ENCODE measurements around the gene XRCC3. TPM values are rescaled to one million over a fixed set of nuclear protein-coding genes. Genes with fewer than 3 reads are reported as not detected.

Gene XRCC3
- 70.3 and 75.8 TPM in 2 replicates for total RNA-seq

GRCh38 chr14:103715052-103716000 lies at the start of gene XRCC3, which contains the start of gene ZFYVE21:
Gene XRCC3, minus strand, starts transcription at chr14:103715451. Its CDS starts 4,364 bp downstream, at chr14:103711087.
Gene ZFYVE21, plus strand, starts transcription at chr14:103715810. Its CDS starts 32 bp downstream, at chr14:103715842.
- peaks cover 18% of the 10 kb centered on the region for H3K36me3 Mint-ChIP-seq (ENCODE audit: low read depth)
- H3K27ac Mint-ChIP-seq, result peak within 1 kb of the TSS; percentile 93
- peaks cover 37% of the 10 kb centered on the region for H3K4me1 Mint-ChIP-seq
- peak within 1 kb of the TSS; percentile 94 for H3K4me3 Mint-ChIP-seq
- no peaks in the 10 kb centered on the region for H3K9me3 Mint-ChIP-seq
- intact Hi-C loops (cut with micrococcal nuclease), result loop anchor here (1.0 to 2.0 kb wide), 5 partner anchors 87 to 1775 kb away; partner anchors contain the start of genes BAG5, COA8, KLC1 and PPP1R13B
- no peaks in the 10 kb centered on the region for H3K27me3 Mint-ChIP-seq
- peak; percentile 100 for DNase-seq

GRCh38 chr14:103763730-103764488 lies 48.7 kb upstream of the XRCC3 start:
- Mint-ChIP-seq H3K27ac (no peak overlapping the region), H3K27me3 (no peaks in the 10 kb centered on the region), H3K4me3 (no peak overlapping the region), H3K9me3 (no peaks in the 10 kb centered on the region), H3K4me1 (no peaks in the 10 kb centered on the region), H3K36me3 (ENCODE audit: low read depth) (no peaks in the 10 kb centered on the region)
- DNase-seq, result no peak
- intact Hi-C loops (cut with micrococcal nuclease), result no loop called here

- Mint-ChIP-seq H3K27me3 (no peaks in the 10 kb centered on the region), H3K27ac (no peak overlapping the region), H3K36me3 (ENCODE audit: low read depth) (no peaks in the 10 kb centered on the region), H3K4me3 (no peak overlapping the region), H3K9me3 (no peaks in the 10 kb centered on the region), H3K4me1 (no peaks in the 10 kb centered on the region)
- DNase-seq, result no peak
- intact Hi-C loops (cut with micrococcal nuclease), result no loop called here
Measured at GRCh38 chr14:103762541-103762940, 47.3 kb upstream of the XRCC3 start.

GRCh38 chr14:103762036-103762435 lies 46.8 kb upstream of the XRCC3 start:
- Mint-ChIP-seq H3K27me3 (no peaks in the 10 kb centered on the region), H3K27ac (no peak overlapping the region), H3K9me3 (no peaks in the 10 kb centered on the region), H3K36me3 (ENCODE audit: low read depth) (no peaks in the 10 kb centered on the region), H3K4me1 (no peaks in the 10 kb centered on the region), H3K4me3 (no peak overlapping the region)
- no peak for DNase-seq
- intact Hi-C loops (cut with micrococcal nuclease), result no loop called here

- H3K4me3 Mint-ChIP-seq, result no peak overlapping the region
- intact Hi-C loops (cut with micrococcal nuclease), result no loop called here
- no peak overlapping the region for H3K27ac Mint-ChIP-seq
- H3K27me3 Mint-ChIP-seq, result no peaks in the 10 kb centered on the region
- H3K9me3 Mint-ChIP-seq, result no peaks in the 10 kb centered on the region
- H3K36me3 Mint-ChIP-seq (ENCODE audit: low read depth), result no peaks in the 10 kb centered on the region
- no peak for DNase-seq
- no peaks in the 10 kb centered on the region for H3K4me1 Mint-ChIP-seq
Measured at GRCh38 chr14:103758059-103758776, 43.0 kb upstream of the XRCC3 start.

GRCh38 chr14:103755060-103755459 lies 39.8 kb upstream of the XRCC3 start:
- intact Hi-C loops (cut with micrococcal nuclease), result no loop called here
- H3K27me3 Mint-ChIP-seq, result no peaks in the 10 kb centered on the region
- no peak for DNase-seq

GRCh38 chr14:103753774-103754173 lies 38.5 kb upstream of the XRCC3 start:
- H3K36me3 Mint-ChIP-seq (ENCODE audit: low read depth), result peaks cover 3% of the 10 kb centered on the region
- H3K27ac Mint-ChIP-seq, result no peak overlapping the region
- no peaks in the 10 kb centered on the region for H3K27me3 Mint-ChIP-seq
- peaks cover 3% of the 10 kb centered on the region for H3K4me1 Mint-ChIP-seq
- H3K9me3 Mint-ChIP-seq, result no peaks in the 10 kb centered on the region
- no peak for DNase-seq
- H3K4me3 Mint-ChIP-seq, result no peak overlapping the region
- intact Hi-C loops (cut with micrococcal nuclease), result no loop called here

More at GRCh38 chr14:103755060-103755459, 39.8 kb upstream of the XRCC3 start:
- Mint-ChIP-seq H3K36me3 (ENCODE audit: low read depth) (no peaks in the 10 kb centered on the region), H3K4me1 (no peaks in the 10 kb centered on the region), H3K4me3 (no peak overlapping the region), H3K27ac (no peak overlapping the region), H3K9me3 (no peaks in the 10 kb centered on the region)

- Mint-ChIP-seq H3K27ac (no peak overlapping the region), H3K36me3 (ENCODE audit: low read depth) (peaks cover 3% of the 10 kb centered on the region), H3K9me3 (no peaks in the 10 kb centered on the region), H3K4me1 (peaks cover 9% of the 10 kb centered on the region), H3K27me3 (no peaks in the 10 kb centered on the region), H3K4me3 (no peak overlapping the region)
- intact Hi-C loops (cut with micrococcal nuclease), result no loop called here
- no peak for DNase-seq
Measured at GRCh38 chr14:103749860-103750259, 34.6 kb upstream of the XRCC3 start.

- intact Hi-C loops (cut with micrococcal nuclease), result no loop called here
- H3K36me3 Mint-ChIP-seq (ENCODE audit: low read depth), result peaks cover 3% of the 10 kb centered on the region
- DNase-seq, result no peak
Measured at GRCh38 chr14:103749452-103749851, 34.2 kb upstream of the XRCC3 start.

GRCh38 chr14:103748534-103748857 lies 33.2 kb upstream of the XRCC3 start:
- intact Hi-C loops (cut with micrococcal nuclease), result no loop called here
- Mint-ChIP-seq H3K9me3 (no peaks in the 10 kb centered on the region), H3K4me3 (no peak overlapping the region), H3K4me1 (peaks cover 9% of the 10 kb centered on the region), H3K27me3 (no peaks in the 10 kb centered on the region), H3K36me3 (ENCODE audit: low read depth) (peaks cover 3% of the 10 kb centered on the region), H3K27ac (no peak overlapping the region)
- peak; percentile 82 for DNase-seq

More at GRCh38 chr14:103749452-103749851, 34.2 kb upstream of the XRCC3 start:
- Mint-ChIP-seq H3K4me1 (peaks cover 9% of the 10 kb centered on the region), H3K27ac (no peak overlapping the region), H3K9me3 (no peaks in the 10 kb centered on the region), H3K27me3 (no peaks in the 10 kb centered on the region), H3K4me3 (no peak overlapping the region)

- peaks cover 3% of the 10 kb centered on the region for H3K36me3 Mint-ChIP-seq (ENCODE audit: low read depth)
- intact Hi-C loops (cut with micrococcal nuclease), result no loop called here
- H3K9me3 Mint-ChIP-seq, result no peaks in the 10 kb centered on the region
- no peaks in the 10 kb centered on the region for H3K27me3 Mint-ChIP-seq
- H3K4me1 Mint-ChIP-seq, result peaks cover 9% of the 10 kb centered on the region
- no peak overlapping the region for H3K4me3 Mint-ChIP-seq
- no peak for DNase-seq
- H3K27ac Mint-ChIP-seq, result no peak overlapping the region
Measured at GRCh38 chr14:103746701-103747100, 31.4 kb upstream of the XRCC3 start.

- Mint-ChIP-seq H3K27me3 (no peaks in the 10 kb centered on the region), H3K36me3 (ENCODE audit: low read depth) (peaks cover 3% of the 10 kb centered on the region), H3K9me3 (no peaks in the 10 kb centered on the region), H3K4me3 (no peak overlapping the region), H3K4me1 (peaks cover 9% of the 10 kb centered on the region), H3K27ac (no peak overlapping the region)
- intact Hi-C loops (cut with micrococcal nuclease), result no loop called here
- DNase-seq, result no peak
Measured at GRCh38 chr14:103745424-103745823, 30.2 kb upstream of the XRCC3 start.

- Mint-ChIP-seq H3K36me3 (ENCODE audit: low read depth) (peaks cover 3% of the 10 kb centered on the region), H3K4me1 (peaks cover 9% of the 10 kb centered on the region), H3K4me3 (no peak overlapping the region), H3K9me3 (no peaks in the 10 kb centered on the region), H3K27me3 (no peaks in the 10 kb centered on the region), H3K27ac (no peak overlapping the region)
- DNase-seq, result no peak
- intact Hi-C loops (cut with micrococcal nuclease), result no loop called here
Measured at GRCh38 chr14:103744621-103745395, 29.6 kb upstream of the XRCC3 start.

Data from activated CD4-positive, alpha-beta T cell treated with anti-CD3 and anti-CD28 coated beads, Interleukin-2, amount 10 ng/mL, durations not matched to agents 24 days and 14 days (primary cell).